ENCODE data around the gene LONRF2.

DNA sequence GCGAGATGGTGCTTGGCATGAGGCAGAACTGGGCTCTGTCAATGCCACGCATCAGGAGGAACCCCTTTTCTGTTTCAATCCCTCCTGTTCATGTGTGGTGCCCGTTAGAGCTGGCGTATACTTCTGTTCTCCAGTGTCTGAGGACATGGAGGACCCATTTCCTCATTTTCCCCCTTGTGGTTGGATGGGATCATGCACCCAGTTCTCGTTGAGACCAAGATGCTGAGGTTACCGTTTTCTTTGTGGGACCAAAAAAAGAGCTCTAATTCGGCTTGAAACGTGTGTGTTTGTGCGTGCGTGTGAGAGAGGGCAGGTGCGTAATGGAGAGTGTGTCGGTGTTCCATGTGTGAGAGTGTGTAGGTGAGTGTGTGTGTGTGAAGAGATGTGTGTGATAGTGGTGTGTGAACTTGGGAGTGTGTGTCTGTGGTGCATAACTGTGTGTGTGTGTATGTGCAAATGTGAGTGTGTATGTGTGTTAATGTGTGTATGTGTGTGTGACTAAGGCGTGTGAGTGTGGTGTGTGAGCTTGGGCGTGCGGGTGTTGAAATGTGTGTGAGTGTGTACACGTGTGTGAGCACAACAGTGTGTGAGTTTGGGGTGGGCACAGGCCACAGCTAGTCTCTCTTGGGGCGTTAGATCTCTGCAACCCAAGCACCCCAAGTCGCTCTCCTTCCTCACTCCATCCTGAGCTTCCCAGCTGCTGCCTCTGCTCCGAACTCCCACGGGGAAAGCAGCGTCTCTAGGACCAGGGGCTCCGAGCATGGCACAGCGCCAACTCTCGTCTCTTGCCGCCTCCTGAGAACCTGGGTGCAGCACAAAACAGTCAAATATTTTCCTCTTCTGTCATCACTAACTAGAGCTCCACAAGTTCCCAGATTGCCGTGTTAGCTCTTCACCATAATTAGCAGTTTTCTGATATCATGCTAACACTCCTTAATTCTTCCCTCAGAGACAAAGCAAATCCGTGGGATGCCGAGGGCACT lies 75.8 kb downstream of the LONRF2 start:
- TF ChIP-seq, protein P1, sequence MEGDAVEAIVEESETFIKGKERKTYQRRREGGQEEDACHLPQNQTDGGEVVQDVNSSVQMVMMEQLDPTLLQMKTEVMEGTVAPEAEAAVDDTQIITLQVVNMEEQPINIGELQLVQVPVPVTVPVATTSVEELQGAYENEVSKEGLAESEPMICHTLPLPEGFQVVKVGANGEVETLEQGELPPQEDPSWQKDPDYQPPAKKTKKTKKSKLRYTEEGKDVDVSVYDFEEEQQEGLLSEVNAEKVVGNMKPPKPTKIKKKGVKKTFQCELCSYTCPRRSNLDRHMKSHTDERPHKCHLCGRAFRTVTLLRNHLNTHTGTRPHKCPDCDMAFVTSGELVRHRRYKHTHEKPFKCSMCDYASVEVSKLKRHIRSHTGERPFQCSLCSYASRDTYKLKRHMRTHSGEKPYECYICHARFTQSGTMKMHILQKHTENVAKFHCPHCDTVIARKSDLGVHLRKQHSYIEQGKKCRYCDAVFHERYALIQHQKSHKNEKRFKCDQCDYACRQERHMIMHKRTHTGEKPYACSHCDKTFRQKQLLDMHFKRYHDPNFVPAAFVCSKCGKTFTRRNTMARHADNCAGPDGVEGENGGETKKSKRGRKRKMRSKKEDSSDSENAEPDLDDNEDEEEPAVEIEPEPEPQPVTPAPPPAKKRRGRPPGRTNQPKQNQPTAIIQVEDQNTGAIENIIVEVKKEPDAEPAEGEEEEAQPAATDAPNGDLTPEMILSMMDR (conservative IDR thresholded peaks at IDR 0.05; ENCODE audit: low read depth, low read length): peak; percentile 55
- no peak for TF ChIP-seq EZH2phosphoT487 (IDR thresholded peaks at IDR 0.05; ENCODE audit: borderline replicate concordance, low read length)
- no peak for TF ChIP-seq EZH2 (IDR thresholded peaks at IDR 0.05; ENCODE audit: low read length, unreplicated experiment)
